Umbilical cord (tissue), 2 donors: ENCODE results near the gene SHH. TPM values are rescaled to one million over a fixed set of nuclear protein-coding genes. Genes with fewer than 3 reads are reported as not detected.

Experiments used
- DNase-seq: peaks from one replicate; pipeline ENCODE4 v3.0.0-alpha.2; 2015; ENCODE audit warnings: low spot score
- total RNA-seq: library from RNA; depleted of rRNA; stranded (reverse); fragments of >200 nt; gene quantifications from one replicate; pipeline ENCODE4 v1.2.3, GENCODE V29; 2014; ENCODE audit warnings: low replicate concordance; ENCODE audit not compliant: insufficient read depth

The SHH gene
- total RNA-seq, 1 donor from 2014 or later = 1.2 TPM

DNA sequence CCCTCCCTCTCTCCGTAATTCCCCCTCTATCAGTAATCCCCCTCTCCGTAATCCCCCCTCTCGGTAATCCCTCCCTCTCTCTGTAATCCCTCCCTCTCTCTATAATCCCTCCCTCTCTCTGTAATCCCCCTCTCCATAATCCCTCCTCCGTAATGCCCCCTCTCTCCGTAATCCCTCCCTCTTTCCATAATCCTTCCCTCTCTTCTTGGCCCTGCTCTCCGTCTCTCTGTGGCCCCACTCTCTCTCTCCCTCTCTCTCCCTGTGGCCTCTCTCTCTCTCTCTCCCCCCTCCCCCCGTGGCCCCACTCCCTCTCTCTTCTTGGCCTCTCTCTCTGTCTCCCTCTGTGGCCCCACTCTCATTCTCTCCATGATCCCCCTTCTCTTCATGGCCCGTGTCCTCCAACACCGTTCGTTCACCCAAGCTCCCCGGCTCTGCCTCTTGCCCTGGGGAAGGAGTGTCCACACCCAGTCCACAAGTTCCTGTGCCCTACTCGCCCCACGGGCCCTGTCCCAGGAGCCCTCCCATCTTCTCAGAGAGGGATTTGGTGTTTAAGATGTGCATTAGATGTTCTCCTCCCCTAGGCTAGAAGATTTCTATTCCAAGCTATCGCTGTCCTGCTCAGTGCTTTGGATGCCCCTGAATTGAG lies 19.8 kb downstream of the SHH start:
- no peak for DNase-seq

DNA sequence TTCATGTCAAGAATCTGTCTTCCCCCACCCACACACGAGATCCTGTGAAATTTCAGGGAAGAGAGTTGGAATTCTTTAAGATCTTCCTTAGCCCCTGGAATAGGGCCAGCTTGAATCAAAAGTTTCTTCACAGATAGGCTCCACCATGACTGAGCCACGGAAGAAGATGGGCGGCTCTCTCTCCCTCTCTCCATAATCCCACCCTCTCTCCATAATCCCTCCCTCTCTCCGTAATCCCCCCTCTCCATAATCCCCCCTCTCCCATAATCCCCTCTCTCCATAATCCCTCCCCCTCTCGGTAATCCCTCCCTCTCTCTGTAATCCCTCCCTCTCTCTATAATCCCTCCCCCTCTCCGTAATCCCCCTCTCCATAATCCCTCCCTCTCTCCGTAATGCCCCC lies 20.4 kb downstream of the SHH start:
- DNase-seq = no peak

DNA sequence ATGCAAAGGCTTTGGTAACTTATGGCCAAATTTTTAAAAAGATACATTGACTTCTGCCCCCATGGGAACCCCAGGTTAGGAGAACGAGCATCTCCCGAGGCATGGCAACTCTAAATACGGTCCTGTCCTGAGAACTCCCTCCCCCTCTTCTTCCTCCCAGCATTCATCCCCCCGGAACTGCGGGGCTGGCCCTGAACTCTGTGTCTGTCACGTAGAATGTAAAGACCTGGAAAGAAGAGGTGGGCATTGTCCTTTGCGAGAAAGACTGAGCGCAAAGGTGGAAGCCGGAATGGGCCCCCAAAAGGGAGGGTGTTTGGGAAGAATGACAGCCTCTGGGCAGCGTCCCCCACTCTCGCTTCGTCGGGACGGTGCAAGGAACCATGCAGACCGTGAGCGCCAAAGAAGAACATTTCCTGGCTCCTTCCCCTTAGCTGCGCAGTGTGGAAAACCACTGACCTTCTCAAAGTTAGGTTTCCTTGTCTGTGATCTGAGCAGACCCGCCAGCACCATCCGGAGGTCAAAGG lies 21.0 kb downstream of the SHH start:
- no peak for DNase-seq

DNA sequence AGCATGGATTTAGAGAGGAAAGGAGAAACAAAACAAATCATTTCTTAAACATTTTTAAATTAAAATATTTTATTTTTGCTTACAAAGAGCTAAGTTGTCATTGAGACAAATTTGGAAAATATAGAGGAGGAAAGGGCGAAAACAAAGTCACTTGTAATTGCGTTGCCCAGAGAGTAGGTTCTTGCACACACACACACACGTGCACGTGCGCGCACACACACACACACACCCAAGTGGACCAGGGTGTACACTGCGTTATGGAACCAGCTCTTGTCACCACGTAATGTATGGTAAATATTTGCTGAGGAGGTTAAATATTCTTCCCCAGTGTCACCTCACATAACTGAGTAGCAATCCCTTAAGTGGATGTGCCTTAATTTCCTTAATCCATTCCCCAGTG lies 21.6 kb downstream of the SHH start:
- no peak for DNase-seq

DNA sequence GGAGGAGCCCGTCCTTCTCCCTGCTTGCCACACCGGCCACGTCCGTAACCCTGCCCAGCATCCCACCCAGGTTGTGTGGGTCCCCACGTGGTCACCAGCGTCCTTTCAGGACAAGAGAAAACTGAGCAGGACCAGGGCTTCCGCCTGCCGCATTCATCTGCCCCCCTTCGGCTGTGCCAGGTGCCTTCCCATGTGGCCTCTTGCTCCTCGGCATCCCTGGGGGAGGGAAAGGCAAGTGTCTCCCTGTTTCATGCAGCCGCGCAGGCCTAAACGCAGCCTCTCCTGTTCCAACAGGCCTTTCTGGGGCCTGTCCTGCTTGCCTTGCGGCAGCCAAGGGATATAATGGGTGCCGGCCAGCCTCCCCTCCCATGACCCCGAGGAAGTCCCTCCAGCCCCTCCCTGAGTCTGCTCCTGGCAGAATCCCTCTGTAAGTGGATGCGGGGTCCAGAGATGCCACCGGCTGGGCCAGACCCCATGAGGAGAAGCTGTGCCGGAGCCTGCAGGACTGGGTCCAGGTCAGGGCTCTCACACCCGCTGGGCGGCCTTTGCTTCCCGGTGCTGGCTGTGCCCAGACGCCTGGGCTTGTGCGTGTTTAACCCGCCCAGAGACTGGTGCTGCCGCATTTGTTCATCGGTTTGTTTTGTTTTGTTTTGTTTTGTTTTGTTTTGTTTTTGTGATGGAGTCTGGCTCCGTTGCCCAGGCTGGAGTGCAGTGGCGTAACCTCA lies 23.1 kb downstream of the SHH start:
- no peak for DNase-seq

DNA sequence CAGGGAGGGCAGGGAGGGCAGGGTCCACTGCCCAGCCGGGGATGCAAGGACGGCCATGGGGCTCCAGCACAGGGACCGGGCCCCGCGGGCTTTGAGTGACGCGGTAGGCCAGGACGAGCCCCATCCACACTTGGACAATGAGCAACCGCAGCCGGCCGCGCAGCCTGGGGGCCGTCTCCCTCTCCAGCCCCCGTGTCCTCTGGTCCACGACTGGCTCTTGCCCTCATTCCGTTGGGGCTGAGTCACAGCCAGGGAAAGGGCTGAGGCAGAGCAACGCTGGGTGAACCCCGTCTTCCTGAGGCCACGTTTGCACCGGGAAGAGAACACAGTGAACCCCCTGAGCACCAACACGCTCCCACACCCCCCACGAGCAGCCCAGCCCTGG lies 23.7 kb downstream of the SHH start:
- DNase-seq = no peak

DNA sequence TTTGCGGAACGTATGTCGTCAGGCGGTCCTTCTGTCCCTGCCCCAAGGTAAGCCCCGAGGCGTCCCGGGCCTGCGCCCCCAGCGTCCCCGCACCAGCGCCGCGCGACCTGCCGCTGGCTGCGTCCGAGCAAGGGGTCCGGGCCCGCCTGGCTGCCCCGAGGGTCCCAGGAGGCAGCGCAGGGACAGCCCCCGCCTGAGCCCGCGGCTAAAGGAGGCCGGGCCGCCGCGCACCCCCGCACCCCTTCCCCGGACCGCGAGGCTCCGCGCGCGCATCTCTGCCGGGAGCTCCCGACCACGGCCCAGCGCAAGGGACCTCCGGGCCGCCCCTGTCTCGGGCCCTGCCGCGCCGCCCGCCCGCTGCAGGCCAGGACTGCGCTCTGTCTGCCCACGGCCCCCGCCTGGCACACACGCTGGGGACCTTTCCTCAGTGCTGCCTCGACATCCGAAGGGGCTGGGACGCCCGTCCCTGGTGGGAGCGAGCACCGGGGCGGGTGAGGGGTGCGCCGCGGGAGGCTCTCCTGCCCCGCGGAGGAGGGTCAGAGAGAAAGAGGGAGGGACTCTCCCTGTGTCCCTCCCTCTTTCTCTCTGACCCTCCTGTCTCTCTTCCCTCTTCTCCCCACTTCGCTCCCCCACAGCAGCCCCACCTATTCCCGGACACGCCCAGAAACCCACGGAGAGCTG lies 25.0 kb downstream of the SHH start:
- no peak for DNase-seq

DNA sequence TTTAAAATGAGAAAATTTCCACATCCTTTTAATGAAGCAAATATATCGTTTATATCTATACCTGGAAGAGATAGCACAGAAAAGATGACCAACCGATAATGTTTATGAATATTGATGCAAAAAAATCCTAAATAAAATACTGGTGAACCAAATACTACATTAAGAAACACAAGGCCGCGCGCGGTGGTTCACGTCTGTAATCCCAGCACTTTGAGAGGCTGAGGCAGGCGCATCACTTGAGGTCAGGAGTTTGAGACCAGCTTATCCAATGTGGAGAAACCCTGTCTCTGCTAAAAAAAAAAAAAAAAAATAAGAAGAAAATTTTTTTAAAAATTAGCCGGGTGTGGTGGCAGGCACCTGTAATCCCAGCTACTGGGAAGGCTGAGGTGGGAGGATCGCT lies 25.8 kb downstream of the SHH start:
- DNase-seq = no peak

DNA sequence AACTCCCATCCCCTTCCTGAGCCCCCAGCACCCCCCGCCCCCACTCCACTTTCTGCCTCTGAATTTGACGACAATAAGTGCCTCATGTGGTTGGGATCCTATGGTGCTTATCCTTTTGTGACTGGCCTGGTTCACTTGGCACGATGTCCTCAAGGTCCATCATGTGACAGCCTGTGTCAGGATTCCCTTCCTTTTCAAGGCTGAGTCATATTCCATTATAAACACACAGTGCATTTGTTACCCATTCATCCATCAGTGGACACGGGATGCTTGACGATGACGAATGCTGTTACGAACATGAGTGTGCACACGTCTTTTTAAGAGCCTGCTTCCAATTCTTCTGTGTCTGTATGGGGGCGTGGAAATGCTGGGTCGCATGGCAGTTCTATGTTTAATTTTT lies 26.7 kb downstream of the SHH start:
- no peak for DNase-seq

DNA sequence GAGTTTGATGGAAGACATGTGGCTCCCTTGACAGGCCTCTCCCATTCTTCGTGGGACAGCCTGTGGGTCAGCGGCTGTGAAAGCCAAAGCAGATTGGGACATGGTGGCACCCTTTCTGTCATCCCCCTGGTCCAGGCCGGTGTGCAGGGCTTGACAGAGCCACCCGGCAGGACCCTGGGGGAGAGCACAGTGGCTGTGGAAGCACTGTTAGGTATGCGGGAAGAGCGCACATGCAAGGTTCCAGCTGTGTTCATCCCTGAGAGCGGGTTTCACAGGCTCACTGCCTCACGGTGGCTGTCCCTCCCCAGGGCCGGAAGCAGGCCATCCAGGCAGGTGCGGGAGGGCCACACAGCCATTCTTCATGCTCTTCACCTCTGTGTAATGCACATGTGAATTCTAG lies 29.8 kb downstream of the SHH start:
- DNase-seq = no peak

DNA sequence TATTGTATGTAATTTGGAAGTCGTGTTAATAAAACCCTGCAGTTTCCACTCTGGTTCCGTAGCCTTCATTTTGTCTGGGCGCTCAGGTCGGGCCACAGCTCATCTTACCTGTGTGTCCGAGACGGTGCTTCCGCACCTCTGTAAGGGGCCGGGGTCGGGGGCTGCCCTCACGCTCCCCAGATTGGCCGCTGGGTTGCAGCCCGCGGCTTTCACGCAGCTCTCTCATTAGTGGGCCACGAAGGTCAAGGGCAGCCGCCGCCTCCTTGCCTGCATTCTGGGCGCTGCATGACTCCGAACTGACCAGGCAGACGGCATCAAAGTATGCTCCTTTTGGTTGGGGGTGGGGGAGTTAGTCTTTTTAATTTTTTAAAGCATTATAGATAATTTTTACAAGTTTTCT lies 30.8 kb downstream of the SHH start:
- no peak for DNase-seq

DNA sequence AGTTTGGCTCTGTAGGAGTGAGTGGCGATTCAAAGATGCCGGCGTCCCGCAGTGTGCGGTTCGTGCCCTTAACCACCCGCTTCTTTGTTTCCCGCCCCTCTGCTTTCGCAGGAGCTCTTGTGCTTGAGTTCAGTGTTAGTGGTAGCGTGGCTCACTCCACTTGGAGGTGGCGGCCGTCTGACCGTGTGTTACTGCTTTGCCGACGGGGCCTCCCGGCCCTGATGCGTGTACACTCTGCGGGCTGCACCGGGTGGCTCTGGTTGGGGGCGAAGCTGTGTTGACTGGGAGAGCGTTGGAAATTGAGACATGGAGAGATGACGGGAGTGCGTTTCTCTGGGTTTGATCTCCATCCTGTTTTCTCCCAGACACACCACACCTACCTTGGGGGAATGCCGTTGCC lies 31.4 kb downstream of the SHH start:
- no peak for DNase-seq

DNA sequence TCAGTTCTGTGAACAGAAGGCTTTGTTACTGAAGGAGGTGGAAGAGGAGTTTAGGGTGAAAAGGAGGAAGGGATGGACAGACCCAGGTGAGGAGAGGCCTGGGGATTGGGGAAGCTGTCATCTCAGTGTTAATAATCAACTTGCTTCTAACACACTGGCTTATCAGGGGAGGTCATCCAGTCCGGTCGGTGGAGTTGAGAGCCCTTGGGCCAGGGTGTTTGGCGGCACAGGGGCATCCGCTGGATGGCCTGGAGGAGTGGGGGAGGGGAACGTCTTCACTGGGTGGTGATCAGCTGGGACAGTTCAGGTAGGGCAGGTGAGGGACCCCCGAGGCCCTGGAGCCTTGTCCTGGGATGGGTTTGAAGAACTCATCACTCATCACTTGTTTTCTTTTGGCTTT lies 33.9 kb downstream of the SHH start:
- DNase-seq = no peak

DNA sequence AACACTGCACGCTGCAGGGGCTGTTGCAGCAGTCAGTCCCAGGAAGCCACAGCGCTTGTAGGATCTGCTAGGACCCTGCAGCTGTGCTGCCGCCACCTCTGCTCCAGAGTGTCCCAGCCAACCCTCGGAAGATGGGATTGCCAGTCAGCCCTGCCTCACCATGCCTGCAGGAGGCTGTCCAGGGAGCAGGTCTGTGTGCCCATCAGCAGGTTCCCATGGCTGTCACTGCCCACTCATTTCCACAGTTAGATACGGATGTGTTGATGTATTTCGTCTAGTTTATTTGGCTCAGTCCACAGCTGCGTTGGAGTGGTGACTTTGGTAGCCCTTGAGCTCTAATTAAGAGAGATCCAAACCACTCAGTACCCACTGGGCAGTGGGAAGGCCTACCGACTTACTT lies 35.7 kb downstream of the SHH start:
- no peak for DNase-seq

DNA sequence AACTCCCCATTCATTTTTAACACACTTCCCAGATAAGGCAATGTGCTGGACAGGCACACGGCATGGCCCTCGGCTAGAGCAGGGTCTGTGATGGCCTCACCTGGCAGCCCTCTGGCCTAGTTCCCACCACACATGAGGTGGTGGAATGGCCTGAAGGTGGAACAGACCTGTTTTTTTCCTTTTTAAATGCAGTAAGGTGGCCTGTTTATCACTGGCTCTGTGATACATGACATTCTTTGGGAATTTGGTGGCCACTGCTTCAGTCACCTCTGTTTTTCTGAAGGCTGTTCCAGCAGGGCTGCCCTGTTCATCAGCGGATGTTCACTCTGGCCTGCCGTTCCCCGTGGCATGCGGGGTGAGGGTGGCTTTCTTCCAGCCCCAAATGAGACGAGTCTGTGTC lies 36.6 kb downstream of the SHH start:
- DNase-seq = no peak

DNA sequence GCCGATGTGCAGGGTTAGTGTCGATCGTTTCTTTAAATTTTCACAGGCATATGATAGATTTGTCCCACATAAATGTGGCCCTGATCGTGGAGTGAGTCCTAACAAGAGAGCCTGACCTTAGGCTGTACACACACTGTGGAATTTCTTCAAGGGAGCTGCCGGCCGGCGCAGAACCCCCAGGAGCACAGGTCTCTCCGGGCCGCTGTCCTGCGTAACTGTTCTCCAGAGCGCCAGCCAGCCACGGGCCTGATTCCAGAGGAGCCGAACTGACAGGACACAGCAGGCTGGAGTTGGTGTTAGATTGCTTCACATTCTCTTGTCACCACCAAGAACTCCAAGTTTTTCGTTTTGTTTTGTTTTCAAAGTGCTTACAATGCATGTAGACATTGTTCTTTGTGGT lies 37.3 kb downstream of the SHH start:
- DNase-seq = no peak

DNA sequence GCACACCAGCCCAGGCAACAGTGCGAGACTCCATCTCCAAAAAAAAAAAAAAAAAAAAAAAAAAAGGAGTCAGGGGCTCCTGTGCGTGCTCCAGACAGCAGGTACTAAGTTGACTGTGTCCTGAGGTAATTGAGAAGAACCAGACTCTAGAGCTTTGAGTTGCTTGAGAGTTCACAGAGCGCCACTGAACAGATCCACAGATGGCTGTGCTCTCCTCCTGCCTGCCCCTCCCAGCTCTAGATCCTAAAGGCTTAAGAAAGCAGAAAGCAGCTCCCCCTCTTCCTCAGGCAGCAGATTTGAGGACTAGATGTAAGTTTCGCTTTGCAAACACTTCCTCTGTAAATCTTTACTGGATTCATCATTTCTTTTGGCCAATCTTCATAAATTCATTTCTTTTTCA lies 38.7 kb downstream of the SHH start:
- DNase-seq = peak; percentile 94

DNA sequence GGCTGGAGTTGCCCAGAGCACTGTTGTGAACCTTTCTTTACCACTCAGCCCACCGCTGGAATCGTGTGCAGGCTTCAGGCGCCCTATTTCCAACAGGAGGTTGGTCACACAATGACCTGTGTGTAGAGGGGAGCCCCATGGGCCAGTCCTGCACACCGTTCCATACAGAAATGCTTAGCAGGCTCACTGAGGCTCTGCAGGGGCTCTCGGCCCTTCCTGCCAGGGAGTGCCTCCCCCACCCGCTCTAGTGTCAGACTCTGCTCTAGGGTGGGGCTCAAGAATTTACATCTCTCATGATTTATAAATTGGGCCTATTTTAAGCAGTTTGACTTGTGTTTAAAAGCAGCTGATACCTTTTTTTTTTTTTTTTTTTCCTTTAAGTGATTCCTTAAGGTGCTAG lies 42.0 kb downstream of the SHH start:
- DNase-seq = no peak

DNA sequence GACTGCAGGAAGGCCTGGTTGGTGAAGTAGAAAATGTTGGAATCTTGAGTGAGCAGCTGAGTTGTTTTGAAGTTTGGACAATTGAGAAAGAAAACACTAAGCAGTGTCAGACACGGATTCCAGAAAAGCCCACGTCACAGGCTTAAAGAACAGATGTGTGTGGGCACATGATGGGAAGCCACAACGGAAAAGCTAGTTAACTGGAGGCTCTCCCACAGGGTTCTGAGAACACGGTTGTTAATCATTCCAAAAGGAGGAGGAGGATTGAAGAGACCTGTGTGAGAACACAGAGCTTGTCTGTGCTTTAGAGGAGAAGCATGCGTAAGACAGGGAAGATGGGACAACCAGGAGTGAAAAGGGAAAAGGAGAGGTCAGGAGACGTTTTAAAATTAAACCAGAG lies 42.6 kb downstream of the SHH start:
- peak; percentile 88 for DNase-seq

DNA sequence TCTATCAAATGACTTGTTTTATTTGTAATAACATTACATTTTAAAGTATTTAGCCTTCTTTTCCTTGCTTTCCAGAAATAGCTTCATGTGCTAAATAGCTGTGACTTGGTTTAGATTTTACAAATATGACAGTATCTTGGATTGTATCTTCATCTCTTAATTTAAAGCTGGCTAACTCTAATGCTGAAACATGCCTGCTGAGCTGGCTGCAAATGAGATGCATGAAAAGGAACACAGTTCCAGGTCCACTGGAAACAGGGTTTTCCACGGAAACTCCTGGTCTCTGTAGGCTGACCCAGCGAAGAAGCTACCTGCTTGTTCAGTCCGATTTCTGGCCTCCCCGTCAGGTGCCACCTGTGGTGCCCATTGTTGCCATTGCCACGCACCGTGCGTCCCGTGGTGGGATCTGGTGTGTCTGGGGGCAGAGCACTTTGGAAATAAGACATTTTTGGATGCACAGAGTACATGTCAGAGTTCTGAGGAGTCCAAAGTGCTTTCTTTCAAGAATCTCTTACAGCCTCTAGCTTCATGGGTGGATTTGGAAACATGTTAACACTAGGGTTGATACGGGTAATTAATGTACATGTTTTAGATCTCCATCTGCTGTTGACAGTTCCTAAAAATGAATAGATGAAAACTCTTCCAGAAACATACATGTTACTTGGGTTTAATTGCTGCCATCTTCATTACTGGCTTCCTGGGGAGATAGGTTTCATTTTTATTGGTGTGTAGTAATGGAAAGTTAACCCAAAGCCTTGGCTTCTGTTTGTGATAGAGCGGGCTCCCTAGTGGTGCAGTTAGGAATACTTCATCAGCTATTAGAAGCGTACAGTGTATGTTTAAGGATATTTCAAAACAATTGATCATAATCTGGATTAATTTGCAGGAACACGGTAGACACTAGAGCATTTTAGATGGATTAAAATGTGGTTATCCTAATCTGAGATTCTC lies 45.0 kb downstream of the SHH start:
- DNase-seq = no peak

DNA sequence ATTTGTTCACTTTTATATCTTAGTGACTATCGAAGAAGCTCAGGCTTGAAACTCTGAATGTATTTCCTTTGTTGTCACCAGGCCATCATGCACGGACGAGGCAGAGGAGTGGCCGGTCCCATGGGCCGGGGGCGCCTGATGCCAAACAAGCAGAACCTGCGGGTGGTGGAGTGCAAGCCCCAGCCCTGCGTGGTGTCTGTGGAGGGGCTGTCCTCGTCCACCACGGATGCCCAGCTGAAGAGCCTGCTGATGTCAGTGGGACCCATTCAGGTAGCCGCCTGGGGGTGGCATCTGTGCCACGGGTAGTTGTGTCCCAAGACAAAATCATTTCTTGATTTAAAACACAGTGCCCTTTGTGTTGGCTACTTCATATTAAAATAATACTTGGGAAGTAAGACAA lies 45.9 kb downstream of the SHH start:
- DNase-seq = no peak

DNA sequence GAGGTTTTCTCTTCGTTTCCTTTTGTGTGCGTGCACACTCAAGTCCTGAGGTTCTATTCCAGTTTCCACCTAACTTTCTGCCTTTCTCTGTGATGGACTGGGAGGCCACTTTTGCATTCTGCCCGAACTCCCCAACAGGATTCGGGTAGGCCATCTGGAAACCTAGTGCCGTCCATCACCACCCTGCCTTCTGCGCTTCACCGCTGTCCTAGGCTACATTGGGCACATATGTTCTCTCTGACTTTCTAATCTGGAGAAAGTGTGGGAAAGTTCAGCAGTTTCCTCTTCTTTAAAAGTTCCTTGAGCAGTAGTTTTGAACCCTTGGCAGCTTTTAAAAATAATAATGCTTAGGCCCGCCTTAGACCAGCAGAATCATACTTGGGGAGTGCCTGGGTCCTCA lies 46.8 kb downstream of the SHH start:
- no peak for DNase-seq
